H9 (cell line): ENCODE measurements around the gene TEX2. TPM values are rescaled to one million over a fixed set of nuclear protein-coding genes. Genes with fewer than 3 reads are reported as not detected.
A peak's percentile ranks its signal among the peaks of the same experiment; 100 is the strongest.

Experiments used
- DNase-seq: peaks from one replicate; pipeline ENCODE4 v3.0.0-alpha.2; 2017
- H2AFZ ChIP-seq: one replicate; pipeline ENCODE4 v1.6.1; 2013; ENCODE audit warnings: mild to moderate bottlenecking, low read length, control low read depth, moderate library complexity
- H2AK5ac ChIP-seq: 2 replicates; pipeline ENCODE4 v1.6.1; 2013; ENCODE audit warnings: low read length, control low read depth, mixed read lengths; ENCODE audit not compliant: insufficient read length
- H2BK120ac ChIP-seq: one replicate; pipeline ENCODE4 v1.6.1; 2013; ENCODE audit warnings: low read depth, mild to moderate bottlenecking, low read length, control low read depth, inconsistent platforms; ENCODE audit not compliant: poor library complexity, severe bottlenecking
- H2BK12ac ChIP-seq: 2 replicates; pipeline ENCODE4 v1.6.1; 2013; ENCODE audit warnings: low read length, control low read depth, mixed read lengths, low read depth; ENCODE audit not compliant: insufficient read length
- H2BK15ac ChIP-seq: 2 replicates; pipeline ENCODE4 v1.6.1; 2013; ENCODE audit warnings: low read depth, low read length, control low read depth
- H2BK20ac ChIP-seq: one replicate; pipeline ENCODE4 v1.6.1; 2013; ENCODE audit warnings: low read depth, mild to moderate bottlenecking, low read length, control low read depth, inconsistent platforms; ENCODE audit not compliant: poor library complexity, severe bottlenecking
- H2BK5ac ChIP-seq: 2 replicates; pipeline ENCODE4 v1.6.1; 2013; ENCODE audit warnings: low read length, control low read depth, mixed read lengths; ENCODE audit not compliant: insufficient read length
- H3K14ac ChIP-seq: 2 replicates; pipeline ENCODE4 v1.6.1; 2013; ENCODE audit warnings: low read length, control low read depth; ENCODE audit not compliant: insufficient read depth
- H3K18ac ChIP-seq: 2 replicates; pipeline ENCODE4 v1.6.1; 2013; ENCODE audit warnings: low read depth, mild to moderate bottlenecking, mixed read lengths, low read length, control low read depth; ENCODE audit not compliant: insufficient read length
- H3K23ac ChIP-seq: 2 replicates; pipeline ENCODE4 v1.6.1; 2013; ENCODE audit warnings: low read length, control low read depth, mixed read lengths, low read depth; ENCODE audit not compliant: insufficient read length
- H3K23me2 ChIP-seq: 2 replicates; pipeline ENCODE4 v1.6.1; 2013; ENCODE audit warnings: low read depth, mild to moderate bottlenecking, mixed read lengths, low read length, control low read depth; ENCODE audit not compliant: insufficient read length, poor library complexity, severe bottlenecking
- H3K27ac ChIP-seq: 2 replicates; pipeline ENCODE4 v1.5.1; 2013; ENCODE audit warnings: low read length, control low read depth, mixed read lengths, low read depth; ENCODE audit not compliant: insufficient read length
- H3K27me3 ChIP-seq: 2 replicates; pipeline ENCODE4 v1.6.1; 2013; ENCODE audit warnings: low read length, control low read depth, inconsistent platforms; ENCODE audit not compliant: insufficient read depth
- H3K4ac ChIP-seq: 2 replicates; pipeline ENCODE4 v1.6.1; 2013; ENCODE audit warnings: low read depth, mild to moderate bottlenecking, control low read depth, inconsistent platforms, low read length, moderate library complexity
- H3K4me1 ChIP-seq: 2 replicates; pipeline ENCODE4 v1.6.1; 2013; ENCODE audit warnings: low read length, control low read depth, inconsistent platforms; ENCODE audit not compliant: insufficient read depth
- H3K4me2 ChIP-seq: 2 replicates; pipeline ENCODE4 v1.6.1; 2013; ENCODE audit warnings: low read length, control low read depth, mixed read lengths; ENCODE audit not compliant: insufficient read length, insufficient read depth
- H3K56ac ChIP-seq: 2 replicates; pipeline ENCODE4 v1.6.1; 2013; ENCODE audit warnings: low read depth, mild to moderate bottlenecking, mixed read lengths, low read length, control low read depth; ENCODE audit not compliant: insufficient read length
- H3K79me1 ChIP-seq: 2 replicates; pipeline ENCODE4 v1.6.1; 2013; ENCODE audit warnings: low read depth, mild to moderate bottlenecking, moderate library complexity, low read length, control low read depth, inconsistent platforms; ENCODE audit not compliant: insufficient read depth, poor library complexity, severe bottlenecking
- H3K79me2 ChIP-seq: 2 replicates; pipeline ENCODE4 v1.6.1; 2013; ENCODE audit warnings: low read length, control low read depth, inconsistent platforms; ENCODE audit not compliant: insufficient read depth
- H3K9ac ChIP-seq: 2 replicates; pipeline ENCODE4 v1.6.1; 2013; ENCODE audit warnings: low read length, control low read depth, mixed read lengths; ENCODE audit not compliant: insufficient read length; ENCODE audit errors: extremely low read depth
- H3K9me3 ChIP-seq: one replicate; pipeline ENCODE4 v1.6.1; 2013; ENCODE audit warnings: low read depth, low read length, inconsistent platforms; ENCODE audit not compliant: control insufficient read depth
- H3T11ph ChIP-seq: one replicate; pipeline ENCODE4 v1.6.1; 2013; ENCODE audit warnings: mild to moderate bottlenecking, low read length, control low read depth, inconsistent platforms
- H4K20me1 ChIP-seq: one replicate; pipeline ENCODE4 v1.6.1; 2013; ENCODE audit not compliant: control insufficient read depth, insufficient read length, insufficient read depth
- H4K5ac ChIP-seq: 2 replicates; pipeline ENCODE4 v1.6.1; 2013; ENCODE audit warnings: low read depth, mild to moderate bottlenecking, mixed read lengths, low read length, control low read depth; ENCODE audit not compliant: insufficient read length
- H4K8ac ChIP-seq: replicated peaks from 2 replicates; pipeline ENCODE4 v1.6.1; 2013; ENCODE audit warnings: low read length, control low read depth, mixed read lengths, low read depth; ENCODE audit not compliant: insufficient read length
- H4K91ac ChIP-seq: 2 replicates; pipeline ENCODE4 v1.6.1; 2013; ENCODE audit warnings: low read depth, mild to moderate bottlenecking, moderate library complexity, mixed read lengths, low read length, control low read depth; ENCODE audit not compliant: insufficient read length
- H3K27ac Mint-ChIP-seq, 3 experiments: 2 replicates in 2 of 3; 3 replicates in 1 of 3; pipeline ENCODE4 v1.8.0; 2020 to 2021; ENCODE audit warnings: mixed read lengths in 3 of 3, mild to moderate bottlenecking in 1 of 3, moderate library complexity in 1 of 3
- H3K27me3 Mint-ChIP-seq: 2 replicates; pipeline ENCODE4 v1.8.0; 2021; ENCODE audit warnings: low read depth, mild to moderate bottlenecking, moderate library complexity, mixed read lengths
- H3K36me3 Mint-ChIP-seq, 3 experiments: 2 replicates in 2 of 3; 3 replicates in 1 of 3; pipeline ENCODE4 v1.8.0; 2020 to 2021; ENCODE audit warnings: low read depth in 3 of 3, mixed read lengths in 3 of 3; ENCODE audit not compliant: insufficient read depth in 1 of 3
- H3K4me1 Mint-ChIP-seq, 2 experiments: 2 replicates each; pipeline ENCODE4 v1.8.0; 2020; ENCODE audit warnings: mixed read lengths in 2 of 2
- H3K4me3 Mint-ChIP-seq, 2 experiments: 2 replicates in 1 of 2; 3 replicates in 1 of 2; pipeline ENCODE4 v1.8.0; 2020 to 2021; ENCODE audit warnings: mild to moderate bottlenecking in 2 of 2, mixed read lengths in 2 of 2, moderate library complexity in 1 of 2
- H3K9me3 Mint-ChIP-seq, 2 experiments: 2 replicates in 1 of 2; 3 replicates in 1 of 2; pipeline ENCODE4 v1.8.0; 2020; ENCODE audit warnings: mild to moderate bottlenecking in 2 of 2, mixed read lengths in 2 of 2, moderate library complexity in 1 of 2
- CTCF ChIP-seq: fragments of 200-600 bp; sonication (generic); conservative IDR thresholded peaks from 3 replicates; pipeline ENCODE4 v1.8.0; 2021; ENCODE audit warnings: antibody characterized with exemption, mild to moderate bottlenecking
- WGBS: extraction: QIAGEN DNeasy Blood & Tissue Kit; methylation state at CpG from one replicate; pipeline ENCODE4 v1.1.7; 2013; ENCODE audit warnings: missing lambda C conversion rate, low lambda C conversion rate, mixed read lengths; ENCODE audit not compliant: insufficient read length; ENCODE audit errors: extremely low coverage; 5-methylcytosine and 5-hydroxymethylcytosine counted together
- total RNA-seq: library from RNA; stranded (reverse); gene quantifications from 2 replicates; pipeline ENCODE4 v1.2.1, GENCODE V29; 2021

TEX2 gene
- total RNA-seq, 1 experiment from 2014 or later, result 12.2 TPM

DNA sequence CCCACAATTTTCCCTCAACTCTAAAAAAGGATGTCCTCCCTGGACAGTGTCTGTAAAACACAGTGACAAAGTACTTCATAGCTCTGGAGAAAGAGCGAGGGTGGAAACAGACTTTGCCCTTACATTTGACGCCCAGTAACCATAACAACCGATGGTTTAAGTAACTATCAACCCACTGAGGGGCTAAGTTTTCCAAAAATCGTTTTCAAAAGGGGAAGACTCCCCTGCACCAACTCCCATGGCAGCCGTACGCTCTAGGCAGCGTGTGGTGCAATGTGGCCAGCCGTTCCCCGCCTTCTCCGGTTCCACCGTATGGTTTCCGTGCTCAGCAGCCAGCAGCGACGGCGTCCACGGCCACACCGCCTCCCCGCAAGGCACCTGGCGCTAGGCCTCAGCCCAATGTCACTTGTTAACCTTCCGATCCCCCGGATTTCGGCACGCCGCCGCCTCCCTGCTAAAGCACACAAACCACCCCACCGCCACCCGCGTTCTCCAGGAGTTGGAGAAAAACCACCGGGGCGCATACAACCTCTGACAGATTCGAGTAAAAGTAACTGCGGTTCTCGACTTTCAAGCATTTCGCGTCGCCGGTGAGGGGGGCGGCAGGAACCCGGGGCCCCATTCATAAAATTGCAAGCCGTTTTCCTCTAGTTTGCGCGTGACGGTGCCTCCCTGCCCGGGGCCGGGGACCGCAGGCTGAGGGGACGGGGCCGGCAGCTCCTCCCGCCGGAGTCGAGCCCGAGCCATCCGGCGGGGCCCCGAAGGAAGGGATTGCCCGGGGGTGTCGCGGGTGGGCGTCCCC lies 661 bp downstream of the TEX2 start:
- Histone ChIP-seq H3K79me2 (peaks cover 2% of the 10 kb centered on the region; the same call in 1 of the 2 replicates), H3T11ph (no peak overlapping the region)
- no peaks in the 10 kb centered on the region for H3K9me3 Mint-ChIP-seq

More for the DNA sequence above, 661 bp downstream of the TEX2 start:
- Histone ChIP-seq H3K14ac (no peak overlapping the region), H3K4ac (no peak overlapping the region), H3K23ac (no peak overlapping the region), H4K20me1 (no peaks in the 10 kb centered on the region), H3K79me1 (no peaks in the 10 kb centered on the region), H2BK5ac (no peak overlapping the region), H3K23me2 (peaks cover 7% of the 10 kb centered on the region), H3K4me2 (peak overlapping the region; percentile 54), H2AFZ (no peak overlapping the region), H3K27me3 (no peaks in the 10 kb centered on the region; the same call in 1 of the 2 replicates), H2BK20ac (no peak overlapping the region), H3K18ac (no peak overlapping the region), H4K8ac (no peak overlapping the region), H2BK120ac (no peak overlapping the region), H3K4me1 (no peaks in the 10 kb centered on the region), H3K9ac (peak overlapping the region; percentile 25), H3K27ac (no peak overlapping the region), H3K56ac (no peak overlapping the region), H4K91ac (no peak overlapping the region), H4K5ac (no peak overlapping the region), H2BK12ac (no peak overlapping the region), H3K9me3 (no peaks in the 10 kb centered on the region), H2AK5ac (no peak overlapping the region), H2BK15ac (no peak overlapping the region)
- TF ChIP-seq CTCF, result no peak
- Mint-ChIP-seq H3K4me1 (peaks cover 14 to 19% of the 10 kb centered on the region in 2 experiments), H3K36me3 (no peaks in the 10 kb centered on the region; a peak in 1 of 7 replicates), H3K4me3 (peak overlapping the region; percentile 83 to 92), H3K27ac (no peak overlapping the region), H3K27me3 (peaks cover 43% of the 10 kb centered on the region)
- no CpG with 5 or more reads among the region's 59 CpGs for WGBS
- DNase-seq, result peak; percentile 41
